Brain pericyte (primary cell): ENCODE results near the gene LRRC41.
A peak's percentile ranks its signal among the peaks of the same experiment; 100 is the strongest.
"Not testable (repeated sequence)": the region's sequence is repeated elsewhere in the genome, so short reads cannot be mapped to it uniquely, and the experiment has no call there.

Source experiments
- DNase-seq: peaks from one replicate; pipeline ENCODE4 v3.0.0-alpha.2; 2012; ENCODE audit warnings: low read depth, low spot score

LRRC41 gene

DNA sequence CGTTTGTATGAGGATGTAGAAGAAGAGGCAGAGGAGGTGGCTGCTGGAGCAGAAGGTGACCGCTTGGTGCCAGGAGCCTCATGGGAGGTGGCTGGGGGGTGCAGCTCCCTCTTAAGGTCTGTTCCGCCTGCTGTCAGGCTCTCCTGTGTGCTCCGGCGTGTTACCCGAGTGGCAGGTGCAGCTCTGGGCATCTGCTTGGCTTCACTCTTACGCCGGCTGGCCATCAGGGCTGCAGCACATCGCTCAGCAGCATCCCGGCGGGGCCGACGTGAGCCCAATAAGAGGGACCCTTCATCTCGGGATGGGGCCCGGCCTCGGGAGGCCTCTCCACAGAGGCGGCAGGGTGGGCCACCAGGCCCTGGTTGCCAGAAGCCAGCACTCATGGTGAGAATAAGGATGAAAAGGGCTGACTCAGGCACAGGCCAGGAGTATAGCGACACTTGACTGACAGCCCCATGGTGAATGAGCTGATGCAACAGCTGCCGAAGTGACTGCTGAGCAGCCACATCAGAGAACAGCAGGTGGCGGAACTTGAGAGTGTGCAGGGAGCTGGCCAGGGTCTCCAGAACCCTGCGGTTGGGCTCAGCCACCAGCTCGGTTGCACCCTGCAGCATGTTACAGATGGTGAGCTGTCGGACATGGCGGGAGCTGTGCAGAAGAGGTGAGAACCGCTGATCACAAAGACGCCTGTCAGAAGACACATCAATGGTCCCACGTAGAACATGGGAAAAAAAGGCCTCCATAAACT, 17.5 kb downstream of the LRRC41 start:
- DNase-seq: no peak

DNA sequence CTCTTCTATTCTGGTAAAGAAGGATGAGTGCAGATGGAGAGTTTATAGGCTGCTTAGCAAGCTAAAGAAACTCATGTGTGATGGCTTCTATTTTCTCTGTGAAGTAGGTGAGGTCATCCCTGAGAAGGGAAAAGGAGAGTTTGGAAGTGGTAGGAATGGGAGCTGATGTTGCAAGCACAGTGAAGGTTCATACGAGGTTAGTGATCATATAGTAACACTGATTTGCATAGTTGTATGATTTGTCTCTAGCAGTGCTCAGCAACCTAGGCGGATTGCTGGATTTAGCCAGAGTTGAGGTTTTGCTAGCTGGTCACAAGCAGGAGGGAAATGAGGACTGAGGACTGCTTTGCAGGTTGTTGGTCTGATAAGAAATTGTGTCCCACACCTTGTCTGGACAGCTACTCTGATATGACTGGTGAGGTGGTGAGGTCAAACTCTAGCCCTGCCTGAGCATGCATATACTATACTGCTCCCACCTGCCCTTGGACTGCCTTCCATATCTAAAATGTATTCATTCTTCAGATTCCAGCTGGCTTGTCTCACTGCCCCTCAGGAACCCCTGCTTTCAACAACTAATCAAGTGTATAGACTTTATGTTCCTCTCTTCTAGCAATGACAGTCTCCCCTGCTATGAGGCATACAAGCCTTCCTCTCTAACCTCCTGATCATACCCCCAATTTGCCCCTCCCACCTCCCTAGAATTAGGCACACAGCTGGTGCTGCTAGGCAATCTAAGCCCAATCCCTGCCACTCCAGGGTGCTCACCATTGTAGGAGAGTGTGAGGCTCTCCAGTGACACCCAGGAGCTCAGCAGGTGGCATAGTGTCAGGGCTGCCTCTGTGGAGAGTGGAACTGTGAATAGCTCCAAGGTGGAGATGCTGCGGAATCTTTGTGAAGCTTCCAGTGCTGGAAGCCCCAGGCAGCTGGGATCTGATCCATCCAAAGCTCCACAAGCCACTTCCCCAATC, 18.5 kb downstream of the LRRC41 start:
- no peak for DNase-seq

DNA sequence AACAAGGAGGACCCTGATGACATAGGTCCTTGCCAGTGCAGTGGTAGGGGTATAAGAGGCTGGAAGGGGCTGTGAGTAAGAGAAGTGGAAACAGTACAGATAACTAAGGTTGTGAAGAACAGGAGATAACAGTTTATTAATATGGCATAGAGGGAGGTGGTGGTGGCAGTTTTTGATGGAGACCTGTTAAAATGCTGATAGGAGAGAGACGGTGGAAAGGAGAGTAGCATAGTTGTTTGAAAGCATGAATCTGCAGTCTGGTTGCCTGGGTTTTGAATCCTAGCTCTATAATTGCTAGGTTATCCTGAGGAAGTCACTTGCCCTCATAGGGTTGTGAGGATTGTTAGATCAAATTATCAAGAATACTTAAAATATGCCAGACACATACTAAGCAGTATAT, 19.4 kb downstream of the LRRC41 start:
- DNase-seq: no peak

DNA sequence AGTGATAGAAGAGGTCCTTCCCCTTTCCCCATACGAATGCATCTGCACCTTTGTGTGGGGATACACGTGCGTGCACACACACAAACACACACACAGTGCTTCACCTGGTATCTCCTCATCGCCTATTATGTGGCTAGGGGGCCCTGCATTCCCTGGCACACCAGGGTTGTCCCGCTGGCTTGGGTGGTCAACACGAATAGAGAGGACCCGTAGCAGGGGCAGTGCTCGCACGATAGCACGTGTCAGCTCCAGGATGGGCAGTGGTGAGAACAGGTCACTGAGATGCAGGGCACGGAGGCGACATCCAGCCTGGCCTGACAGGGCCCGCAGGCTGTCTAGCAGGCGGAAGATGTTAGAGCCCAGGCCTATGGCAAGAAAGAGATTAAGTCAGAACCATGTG, 22.4 kb downstream of the LRRC41 start:
- no peak for DNase-seq

DNA sequence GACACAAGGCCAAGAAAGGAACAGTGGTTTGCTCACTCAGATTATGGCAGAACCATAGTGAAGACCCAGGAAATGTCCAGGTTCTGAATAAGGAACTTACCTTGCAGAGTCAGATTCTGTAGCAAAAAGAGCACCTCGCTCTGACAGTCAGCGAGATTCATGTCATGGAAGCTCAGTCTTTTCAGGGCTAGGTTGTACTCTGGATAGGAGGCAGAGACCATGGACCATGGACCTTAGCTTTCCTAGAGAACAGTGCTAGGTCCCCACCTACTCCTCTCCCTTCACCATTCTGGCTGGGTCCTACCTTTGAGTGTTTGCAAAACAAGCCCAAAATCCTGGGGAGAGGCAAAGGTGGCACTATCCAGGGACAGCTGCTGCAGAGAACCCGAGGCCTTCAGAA, 23.3 kb downstream of the LRRC41 start:
- DNase-seq: no peak

DNA sequence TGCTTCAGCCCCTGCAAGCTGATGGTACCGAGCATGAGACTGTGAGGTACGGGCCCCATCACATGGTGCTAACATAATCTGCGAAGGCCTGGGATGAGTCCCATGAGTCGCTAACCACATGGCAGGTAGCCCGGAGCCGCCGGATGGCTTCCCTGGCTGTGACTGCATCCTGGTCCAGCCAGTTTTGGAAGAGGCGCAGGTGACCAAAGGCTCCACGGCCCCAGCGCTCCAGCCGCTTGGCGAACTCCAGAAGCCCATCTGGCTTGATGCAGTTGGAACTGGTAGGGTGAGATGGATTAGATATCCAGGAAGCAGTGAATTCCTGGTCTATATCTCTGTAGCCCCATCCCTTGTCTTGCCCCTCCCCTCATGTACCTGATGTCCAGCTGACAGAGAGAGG, 24.6 kb downstream of the LRRC41 start:
- no peak for DNase-seq

DNA sequence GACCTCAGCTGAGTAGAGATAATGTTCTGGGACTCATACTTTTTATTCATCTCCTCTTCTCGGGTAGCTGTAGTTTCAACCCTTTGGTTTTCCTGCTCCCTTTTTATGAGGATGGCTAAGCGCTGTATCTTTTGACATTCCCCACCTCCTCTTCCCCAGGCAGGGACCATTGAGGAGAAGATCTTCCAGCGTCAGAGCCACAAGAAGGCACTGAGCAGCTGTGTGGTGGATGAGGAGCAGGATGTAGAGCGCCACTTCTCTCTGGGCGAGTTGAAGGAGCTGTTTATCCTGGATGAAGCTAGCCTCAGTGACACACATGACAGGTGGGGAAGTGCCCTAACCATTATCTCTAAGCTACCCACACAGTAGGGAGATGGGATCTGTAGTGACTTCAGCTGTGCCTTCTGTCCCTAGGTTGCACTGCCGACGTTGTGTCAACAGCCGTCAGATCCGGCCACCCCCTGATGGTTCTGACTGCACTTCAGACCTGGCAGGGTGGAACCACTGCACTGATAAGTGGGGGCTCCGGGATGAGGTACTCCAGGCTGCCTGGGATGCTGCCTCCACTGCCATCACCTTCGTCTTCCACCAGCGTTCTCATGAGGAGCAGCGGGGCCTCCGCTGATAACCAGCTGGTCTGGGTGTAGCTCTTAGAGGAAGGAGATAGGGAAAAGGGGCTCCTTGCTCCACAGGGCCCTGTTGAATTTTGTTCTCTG, 25.6 kb downstream of the LRRC41 start:
- DNase-seq: no peak

DNA sequence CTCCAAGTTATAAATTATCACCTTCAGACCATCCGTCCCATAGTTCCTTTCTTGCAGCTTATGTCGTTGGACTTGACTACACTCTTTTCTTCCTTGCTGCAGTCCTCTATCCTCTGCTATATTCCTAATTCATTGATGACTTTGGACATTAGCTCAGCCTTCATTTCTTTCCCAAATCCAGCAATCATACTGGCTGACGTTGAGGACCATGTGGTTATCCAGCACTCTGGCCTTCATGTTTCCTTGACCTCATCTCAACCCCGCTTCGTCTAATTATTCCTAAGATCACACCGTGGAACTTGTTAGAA, 28.4 kb downstream of the LRRC41 start:
- DNase-seq: no peak

DNA sequence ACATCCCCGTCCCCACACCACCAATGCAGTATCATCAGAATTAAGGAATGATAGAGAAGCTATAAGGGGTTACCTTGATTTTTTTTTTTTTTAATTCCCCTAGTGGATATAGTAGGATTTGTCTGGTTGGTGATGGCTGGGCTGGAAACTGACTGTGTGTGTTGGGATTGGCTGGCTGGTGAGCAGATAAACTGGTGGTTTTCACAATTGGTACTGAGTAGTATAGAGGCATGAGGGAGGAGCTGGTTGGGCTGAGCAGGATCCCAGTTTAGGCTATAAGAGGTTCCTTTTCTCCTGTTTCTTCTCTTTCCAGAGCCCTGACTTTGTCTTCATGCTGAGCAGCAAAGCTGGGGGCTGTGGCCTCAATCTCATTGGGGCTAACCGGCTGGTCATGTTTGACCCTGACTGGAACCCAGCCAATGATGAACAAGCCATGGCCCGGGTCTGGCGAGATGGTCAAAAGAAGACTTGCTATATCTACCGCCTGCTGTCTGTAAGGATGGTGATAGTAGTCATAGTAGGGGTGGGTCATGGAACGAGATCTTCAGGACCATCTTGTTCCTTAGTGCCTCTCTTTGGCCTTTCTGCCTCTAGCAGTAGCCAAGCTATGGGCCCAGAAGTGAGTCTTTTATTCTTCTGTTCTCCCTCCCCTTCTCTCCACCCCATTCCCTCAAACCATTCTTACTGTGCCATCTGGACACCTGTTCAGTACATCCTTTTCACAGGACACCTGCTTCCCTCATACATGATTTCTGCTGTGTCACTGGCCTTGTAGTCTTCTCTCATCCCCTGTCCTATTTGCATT, 29.0 kb downstream of the LRRC41 start:
- DNase-seq: no peak

DNA sequence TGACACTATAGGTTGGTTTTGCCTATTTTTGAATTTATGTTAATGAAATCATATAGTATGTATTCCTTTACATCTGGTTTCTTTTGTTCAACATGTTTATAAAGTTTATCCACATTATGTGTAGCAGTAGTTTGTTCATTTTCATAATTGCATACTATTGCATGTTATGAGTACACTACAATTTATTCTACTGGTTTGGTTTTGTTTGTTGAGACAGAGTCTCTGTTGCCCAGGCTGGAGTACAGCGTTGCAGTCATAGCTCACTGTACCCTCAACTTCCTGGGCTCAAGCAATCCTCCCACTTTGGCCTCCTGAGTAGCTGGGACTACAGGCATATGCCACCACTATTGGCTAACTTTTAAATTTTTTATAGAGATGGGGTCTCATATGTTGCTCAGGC, 34.8 kb downstream of the LRRC41 start:
- DNase-seq: no peak

DNA sequence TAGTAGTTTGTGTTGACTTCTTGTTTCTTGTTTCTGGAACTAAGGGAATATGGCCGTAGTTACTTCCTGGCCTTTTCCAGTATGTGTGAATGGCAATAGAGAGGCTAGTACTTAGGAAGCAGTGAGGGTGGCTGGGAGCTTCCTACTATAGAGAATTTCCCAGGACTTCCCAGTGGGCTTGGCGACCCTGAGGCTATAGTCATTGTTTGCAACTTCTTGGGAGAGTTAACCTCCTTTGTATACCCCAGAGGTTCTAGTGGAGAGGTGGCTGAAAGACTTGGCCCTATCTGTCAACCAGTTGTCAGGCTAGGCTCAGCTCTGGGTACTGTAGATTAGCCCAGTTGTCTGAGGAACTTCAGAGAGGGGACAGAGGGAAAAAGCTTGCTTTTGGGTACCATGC, 40.3 kb downstream of the LRRC41 start:
- no peak for DNase-seq

DNA sequence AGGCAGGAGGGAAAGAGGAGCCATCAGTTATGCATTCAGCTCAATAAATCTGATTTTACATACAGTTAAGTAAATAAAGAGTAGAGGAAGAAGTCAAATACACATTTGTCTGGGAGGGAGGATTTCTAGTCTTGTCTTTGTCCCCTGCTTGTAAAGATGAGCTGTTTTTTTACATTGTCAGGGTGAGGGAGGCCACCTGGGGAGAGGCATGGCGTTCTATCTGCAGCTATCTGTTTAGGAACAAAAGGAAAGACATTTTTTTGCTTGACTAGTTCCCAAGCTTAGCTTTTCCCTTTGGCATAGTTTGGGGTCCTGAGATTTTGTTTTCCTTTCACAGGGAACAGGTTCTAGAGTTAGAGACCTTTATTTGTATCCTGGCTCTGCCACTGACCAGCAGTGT, 40.9 kb downstream of the LRRC41 start:
- no peak for DNase-seq

DNA sequence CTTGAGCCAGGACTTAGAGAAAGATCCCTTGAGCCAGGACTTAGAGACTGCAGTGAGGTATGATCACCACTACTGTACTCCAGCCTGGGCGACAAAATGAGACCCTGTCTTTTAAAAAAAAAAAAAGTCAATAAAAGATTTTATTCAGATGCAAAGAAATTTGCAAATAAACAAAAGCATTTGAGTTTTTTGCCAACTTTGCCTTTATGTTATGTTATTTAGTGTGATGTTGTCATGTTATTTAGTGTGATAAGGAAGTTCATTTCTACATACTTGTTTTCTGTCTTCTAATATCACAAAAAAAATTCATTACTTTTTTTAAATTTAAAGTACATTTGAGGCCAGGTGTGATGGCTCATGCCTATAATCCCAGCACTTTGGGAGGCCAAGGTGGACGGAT, 46.9 kb downstream of the LRRC41 start:
- DNase-seq: no peak

DNA sequence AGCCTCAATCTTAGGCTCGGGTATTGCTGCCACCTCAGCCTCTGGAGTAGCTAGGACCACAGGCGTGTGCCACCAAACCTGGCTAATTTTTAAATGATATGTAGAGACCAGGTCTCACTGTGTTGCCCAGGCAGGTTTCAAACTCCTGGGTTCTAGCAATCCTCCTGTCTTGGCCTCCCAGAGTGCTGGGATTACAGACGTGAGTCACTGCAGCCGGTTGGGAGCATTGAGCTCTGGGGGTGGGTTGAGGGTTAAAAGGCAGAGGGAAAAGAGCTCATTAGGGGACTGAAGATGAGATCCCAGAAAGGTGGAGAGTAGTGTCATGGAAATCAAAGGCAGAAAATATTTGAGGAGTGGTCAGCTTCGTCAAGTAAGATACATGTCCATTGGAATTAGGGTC, 48.7 kb downstream of the LRRC41 start:
- DNase-seq: no peak

DNA sequence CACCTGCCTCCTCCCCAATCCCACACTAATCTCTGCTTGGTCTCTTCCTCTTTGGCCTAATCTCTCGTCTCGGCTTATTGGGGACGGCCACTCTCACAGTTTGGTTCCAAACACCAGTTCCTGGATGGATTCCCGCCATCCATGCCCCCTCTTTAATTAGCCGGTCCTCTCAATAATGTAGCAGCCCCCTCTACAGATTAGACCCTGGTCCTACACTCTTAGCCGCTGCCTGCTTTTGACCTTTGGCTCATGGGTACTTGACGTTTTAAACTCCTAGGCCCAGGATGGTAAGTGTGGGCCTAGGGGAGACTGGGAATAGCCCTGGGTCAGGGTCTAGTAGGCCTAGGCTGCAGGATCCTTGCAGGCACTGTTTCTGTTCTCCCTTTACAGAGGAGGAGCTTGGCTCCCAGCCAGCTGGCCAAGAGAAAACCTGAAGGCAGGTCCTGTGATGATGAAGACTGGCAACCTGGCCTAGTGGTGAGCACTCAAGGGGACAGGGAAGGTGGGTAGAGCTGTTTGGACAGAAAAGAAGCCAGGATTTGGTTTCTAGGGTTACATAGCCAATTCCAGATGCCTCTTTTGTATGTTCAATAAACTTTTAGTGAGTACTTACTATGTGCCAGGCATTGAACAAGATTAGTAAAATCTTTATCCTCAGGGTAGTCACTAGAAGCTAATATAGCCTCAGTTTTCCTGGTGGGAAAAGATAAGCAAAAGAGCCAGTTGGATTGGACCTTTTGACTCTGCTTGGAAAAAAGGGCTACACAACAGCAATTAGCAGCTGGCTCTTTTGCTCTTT, 55.1 kb downstream of the LRRC41 start:
- DNase-seq: no peak

DNA sequence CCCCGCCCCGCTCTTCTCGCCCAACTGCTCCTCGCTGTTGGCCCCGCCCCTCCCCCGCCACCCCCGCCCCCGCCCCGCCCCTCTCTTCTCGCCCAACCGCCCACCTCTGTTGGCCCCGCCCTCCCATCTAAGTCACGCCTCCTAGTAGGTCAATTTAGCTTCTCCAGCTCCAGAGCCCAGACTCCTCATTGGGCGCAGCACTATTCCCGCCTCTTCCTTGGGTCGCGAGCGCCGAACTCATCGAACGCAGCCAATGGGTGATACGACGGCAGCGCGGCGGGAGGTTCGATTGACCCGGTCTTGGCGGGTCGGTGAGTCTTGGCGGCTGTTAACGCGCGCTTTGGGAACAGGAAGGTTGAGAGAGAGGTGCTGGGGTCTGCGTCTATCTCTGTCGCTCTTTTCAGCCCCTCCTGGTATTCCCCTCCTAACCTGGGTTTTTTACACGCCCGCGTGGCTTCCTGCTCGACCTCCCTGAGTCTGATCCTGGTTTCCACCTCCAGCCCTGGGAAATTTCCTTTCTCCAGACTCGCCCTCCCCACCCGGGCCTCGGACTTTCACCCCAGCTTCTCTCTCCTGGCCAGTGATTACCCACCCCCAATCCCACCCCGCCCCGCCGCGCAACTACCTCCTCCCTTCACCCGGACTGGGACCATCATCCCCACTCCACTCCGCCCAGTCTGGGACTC, 55.8 kb downstream of the LRRC41 start, which contains the start of gene RAD54L:
TSS of gene RAD54L (plus strand) at position 328 of the 686 bp plus-strand sequence. CDS start 643 bp downstream, outside the sequence.
- DNase-seq: peak; percentile 91

DNA sequence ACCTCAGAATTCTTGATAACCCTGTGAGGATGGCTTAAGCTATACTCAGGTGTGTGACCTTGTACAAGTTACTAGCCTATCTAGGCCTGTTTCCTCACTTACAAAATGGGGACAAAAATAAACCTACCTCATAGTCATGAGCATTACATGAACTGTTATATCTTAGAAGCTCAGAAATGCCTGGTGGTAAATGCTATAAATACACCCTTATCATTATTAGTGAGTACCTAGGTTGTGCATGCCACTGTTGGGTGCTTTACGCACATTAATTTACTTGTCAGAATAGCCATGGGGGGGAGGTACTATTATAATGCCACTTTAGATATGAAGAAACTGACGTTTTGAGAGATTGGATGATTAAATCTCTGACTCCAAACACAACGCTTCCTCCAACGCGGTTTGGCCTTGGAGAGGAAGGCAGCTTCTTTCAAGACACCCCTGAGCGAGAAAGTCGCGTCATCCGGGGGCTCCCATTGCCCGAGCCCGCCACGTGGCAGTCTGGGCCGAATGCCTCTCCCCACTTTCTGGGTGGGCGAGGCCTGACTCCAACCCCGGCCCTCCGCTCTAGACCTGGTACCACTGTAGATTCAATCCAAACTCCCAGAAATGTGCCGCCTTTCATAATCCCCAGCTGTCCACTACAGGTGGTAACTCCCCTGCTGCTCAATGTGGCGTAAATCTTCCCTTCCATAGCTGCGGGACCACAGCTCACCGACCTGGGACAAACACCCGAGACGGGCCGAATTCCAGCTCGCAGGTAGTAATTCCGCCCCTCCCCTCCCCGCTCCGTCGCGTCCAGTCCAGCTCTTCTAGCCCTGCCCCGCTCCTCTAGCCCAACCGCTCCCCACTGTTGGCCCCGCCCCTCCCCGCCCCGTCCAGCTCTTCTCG, 56.6 kb downstream of the LRRC41 start:
- DNase-seq: peak; percentile 31

DNA sequence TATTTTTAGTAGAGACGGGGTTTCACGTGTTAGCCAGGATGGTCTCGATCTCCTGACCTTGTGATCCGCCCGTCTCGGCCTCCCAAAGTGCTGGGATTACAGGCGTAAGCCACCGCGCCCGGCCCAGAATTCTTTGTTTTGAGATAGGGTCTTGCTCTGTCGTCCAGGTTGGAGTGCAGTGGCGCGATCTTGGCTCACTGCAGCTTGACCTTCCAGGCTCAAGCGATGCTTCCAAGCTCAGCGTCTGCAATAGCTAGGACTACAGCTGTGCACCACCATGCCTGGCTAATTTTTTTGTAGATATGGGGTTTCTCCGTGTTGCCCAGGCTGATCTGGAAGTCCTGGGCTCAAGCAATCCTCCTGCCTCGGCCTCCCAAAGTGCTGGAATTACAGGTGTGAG, 57.3 kb downstream of the LRRC41 start:
- not testable (repeated sequence) for DNase-seq
